A549 (cell line): ENCODE data around the gene EZH1. TPM values are rescaled to one million over a fixed set of nuclear protein-coding genes. Genes with fewer than 3 reads are reported as not detected.

Experiments
- ATAC-seq, 2 experiments: fragments of 200-7000 bp in 1 of 2; fragments of >200 bp in 1 of 2; cut with Nextera tagmentation in 1 of 2; cut with Tn5 transposase in 1 of 2; 3 replicates each; pipeline versions ENCODE4 v1.8.0 to v1.9.1; 2018 to 2020; ENCODE audit warnings: mild to moderate bottlenecking in 1 of 2, moderate library complexity in 1 of 2
- CTCF ChIA-PET: fragments of 300-600 bp; sonication (Branson Sonifier 250); formaldehyde crosslinking; extraction: SDS; loops from one replicate; lab custom pipeline; 2021; ENCODE audit warnings: antibody characterized with exemption, inconsistent platforms; lab: Yijun Ruan, JAX
- POLR2A ChIA-PET: fragments of 350-600 bp; formaldehyde crosslinking; extraction: SDS; loops from one replicate; lab custom pipeline; 2021; ENCODE audit warnings: antibody characterized with exemption, inconsistent platforms; lab: Yijun Ruan, JAX
- DNase-seq, 2 experiments: peaks; one replicate each; pipeline versions ENCODE4 v3.0.0 to v3.0.0-alpha.2; 2011 to 2016; ENCODE audit warnings: low read depth in 1 of 2, low spot score in 1 of 2
- FAIRE-seq: peaks from 2 replicates; lab custom pipeline; 2011; peaks lifted over from hg19 to GRCh38; lab: Jason Lieb, UNC
- H3K27ac ChIP-seq, 2 experiments: fragments of >200 bp; sonication (Bioruptor Twin); formaldehyde crosslinking; 3 replicates each; pipeline ENCODE4 v1.5.1; 2016 to 2017
- H3K4me1 ChIP-seq: fragments of >200 bp; sonication (Bioruptor Twin); formaldehyde crosslinking; 3 replicates; pipeline ENCODE4 v1.6.1; 2016
- H3K4me2 ChIP-seq: fragments of >200 bp; sonication (Bioruptor Twin); formaldehyde crosslinking; 3 replicates; pipeline ENCODE4 v1.6.1; 2016
- H3K4me3 ChIP-seq: fragments of >200 bp; sonication (Bioruptor Twin); formaldehyde crosslinking; 3 replicates; pipeline ENCODE4 v1.5.1; 2016
- H3K9me3 ChIP-seq: fragments of >200 bp; sonication (Bioruptor Twin); formaldehyde crosslinking; 3 replicates; pipeline ENCODE4 v1.6.1; 2016
- ESRRA ChIP-seq: fragments of 150-350 bp; IDR thresholded peaks from 2 replicates; pipeline ENCODE4 v1.6.1; 2014; ENCODE audit warnings: mild to moderate bottlenecking, low read length, borderline replicate concordance
- FOSL2 ChIP-seq, 2 experiments: fragments of 450-650 bp in 1 of 2; fragments of >200 bp in 1 of 2; sonication (Bioruptor Twin) in 1 of 2; formaldehyde crosslinking; IDR thresholded peaks; 2 replicates each; pipeline versions ENCODE4 v1.5.0 to v1.6.1; 2016 to 2020; ENCODE audit warnings: mild to moderate bottlenecking in 1 of 2, moderate library complexity in 1 of 2
- HDAC2 ChIP-seq: fragments of 200-600 bp; sonication (generic); IDR thresholded peaks from 2 replicates; pipeline ENCODE4 v1.6.1; 2016
- HEYL ChIP-seq: fragments of 250-450 bp; sonication (Bioruptor Pico); IDR thresholded peaks from 2 replicates; pipeline ENCODE4 v1.8.0; 2021; ENCODE audit warnings: mild to moderate bottlenecking, moderate library complexity
- KDM1A ChIP-seq: fragments of 200-600 bp; sonication (generic); IDR thresholded peaks from 2 replicates; pipeline ENCODE4 v1.6.1; 2016; ENCODE audit warnings: low read depth, mild to moderate bottlenecking
- MAZ ChIP-seq: fragments of 150-350 bp; IDR thresholded peaks from 2 replicates; pipeline ENCODE4 v1.6.1; 2014; ENCODE audit warnings: antibody characterized with exemption, low read depth, low read length, borderline replicate concordance
- POLR2AphosphoS2 ChIP-seq: conservative IDR thresholded peaks from 2 replicates; pipeline ENCODE4 v1.6.1; 2012; ENCODE audit warnings: low read length, improper control_type of control experiment, inconsistent platforms
- ZC3H11A ChIP-seq: fragments of 450-650 bp; IDR thresholded peaks from 2 replicates; pipeline ENCODE4 v1.6.1; 2014; ENCODE audit warnings: antibody characterized with exemption, mild to moderate bottlenecking
- ZFP36 ChIP-seq: fragments of 450-650 bp; IDR thresholded peaks from 2 replicates; pipeline ENCODE4 v1.6.1; 2014; ENCODE audit warnings: borderline replicate concordance; ENCODE audit not compliant: partially characterized antibody
- ZNF302 ChIP-seq: fragments of 250-450 bp; sonication (Bioruptor Pico); IDR thresholded peaks from 2 replicates; pipeline ENCODE4 v1.9.0; 2021; ENCODE audit warnings: inconsistent platforms, mild to moderate bottlenecking, moderate library complexity
- WGBS: methylation state at CpG from one replicate; pipeline ENCODE4 v1.1.6; 2017; ENCODE audit errors: missing lambda C conversion rate; 5-methylcytosine and 5-hydroxymethylcytosine counted together
- polyA plus RNA-seq, 4 experiments: library from polyadenylated mRNA; depleted of rRNA in 3 of 4; stranded (reverse); fragments of >200 nt; fragmentation: RNase III in 1 of 4; extraction: RNeasy Plus Mini Kit Qiagen cat#74134 plus additional on column Dnase treatment in 1 of 4; gene quantifications; 2 replicates in 3 of 4; 3 replicates in 1 of 4; pipeline ENCODE4 v1.2.3, GENCODE V29; 2011 to 2017
- TF ChIP-seq, protein P1 (sequence below): fragments of 250-450 bp; sonication (Bioruptor Pico); IDR thresholded peaks from 2 replicates; pipeline ENCODE4 v1.5.0; 2020; ENCODE audit warnings: low read depth, mild to moderate bottlenecking, moderate library complexity
- TF ChIP-seq, protein P2 (sequence below): fragments of >200 bp; sonication (Bioruptor Twin); formaldehyde crosslinking; IDR thresholded peaks from 3 replicates; pipeline ENCODE4 v1.5.1; 2016
- TF ChIP-seq, protein P3 (sequence below): IDR thresholded peaks from 2 replicates; pipeline ENCODE4 v1.6.1; 2012

The EZH1 gene
- polyA plus RNA-seq, 2 of the 4 experiments (the other 2 are of a cell fraction) = 20.1 to 41.1 TPM

DNA sequence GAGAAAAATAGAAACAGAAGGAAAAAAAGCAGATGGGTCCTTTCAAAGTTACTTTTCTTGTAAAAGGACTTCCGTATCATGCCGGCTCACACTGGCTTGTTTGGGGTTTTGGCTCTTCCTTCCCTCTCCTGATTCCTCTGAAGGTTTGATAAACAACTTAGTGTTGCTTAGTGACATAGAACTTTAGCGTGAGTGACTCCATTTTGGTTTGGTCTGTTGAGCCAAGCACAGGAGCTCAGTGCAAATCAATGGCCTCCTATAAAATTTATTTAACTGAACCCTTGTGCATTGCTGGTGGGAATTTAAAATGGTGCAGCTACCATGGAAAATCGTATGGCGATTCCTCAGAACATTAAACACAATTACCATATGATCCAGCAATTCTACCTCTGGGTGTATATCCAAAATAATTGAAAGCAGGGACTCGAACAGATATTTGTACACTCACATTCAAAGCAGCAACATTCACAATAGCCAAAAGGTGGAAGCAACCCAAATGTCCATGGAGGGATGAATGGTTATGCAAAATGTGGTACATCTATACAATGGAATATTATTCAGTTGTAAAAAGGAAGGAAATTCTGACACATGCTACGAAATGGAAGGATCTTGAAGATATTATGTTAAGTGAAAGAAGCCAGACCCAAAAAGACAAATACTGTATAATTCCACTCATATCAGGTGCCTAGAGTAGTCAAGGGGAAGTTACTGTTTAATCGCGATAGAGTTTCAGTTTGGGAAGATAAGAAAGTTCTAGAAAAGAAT, 86.8 kb downstream of the EZH1 start:
- 93% methylated on average over 9 of the region's 9 CpGs for WGBS
- H3K4me2 ChIP-seq = no peak overlapping the region; the same call in 2 of the 3 replicates
- no peak overlapping the region for H3K4me3 ChIP-seq
- FAIRE-seq = no peak
- DNase-seq = no peak
- ATAC-seq = no peak
- H3K4me1 ChIP-seq = peaks cover 18% of the 10 kb centered on the region
- CTCF ChIA-PET = interaction anchor here (1.0 to 7.9 kb wide), 7 partner anchors 10 to 98 kb away, joined by 3 to 46 read pairs (median 8); partner anchors contain the start of genes CCR10 and PSMC3IP
- H3K27ac ChIP-seq = peak overlapping the region; percentile 85 to 94; a peak in 4 of 6 replicates
- TF ChIP-seq ZNF302 (CRISPR knock-in tag) (0 out of 2 replicates have a peak, but pooled peaks have one; percentile 41), ESRRA (no peak)
- TF ChIP-seq, protein P1, sequence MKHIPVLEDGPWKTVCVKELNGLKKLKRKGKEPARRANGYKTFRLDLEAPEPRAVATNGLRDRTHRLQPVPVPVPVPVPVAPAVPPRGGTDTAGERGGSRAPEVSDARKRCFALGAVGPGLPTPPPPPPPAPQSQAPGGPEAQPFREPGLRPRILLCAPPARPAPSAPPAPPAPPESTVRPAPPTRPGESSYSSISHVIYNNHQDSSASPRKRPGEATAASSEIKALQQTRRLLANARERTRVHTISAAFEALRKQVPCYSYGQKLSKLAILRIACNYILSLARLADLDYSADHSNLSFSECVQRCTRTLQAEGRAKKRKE = peak; percentile 87; the same call in 1 of the 2 replicates
- TF ChIP-seq, protein P2, sequence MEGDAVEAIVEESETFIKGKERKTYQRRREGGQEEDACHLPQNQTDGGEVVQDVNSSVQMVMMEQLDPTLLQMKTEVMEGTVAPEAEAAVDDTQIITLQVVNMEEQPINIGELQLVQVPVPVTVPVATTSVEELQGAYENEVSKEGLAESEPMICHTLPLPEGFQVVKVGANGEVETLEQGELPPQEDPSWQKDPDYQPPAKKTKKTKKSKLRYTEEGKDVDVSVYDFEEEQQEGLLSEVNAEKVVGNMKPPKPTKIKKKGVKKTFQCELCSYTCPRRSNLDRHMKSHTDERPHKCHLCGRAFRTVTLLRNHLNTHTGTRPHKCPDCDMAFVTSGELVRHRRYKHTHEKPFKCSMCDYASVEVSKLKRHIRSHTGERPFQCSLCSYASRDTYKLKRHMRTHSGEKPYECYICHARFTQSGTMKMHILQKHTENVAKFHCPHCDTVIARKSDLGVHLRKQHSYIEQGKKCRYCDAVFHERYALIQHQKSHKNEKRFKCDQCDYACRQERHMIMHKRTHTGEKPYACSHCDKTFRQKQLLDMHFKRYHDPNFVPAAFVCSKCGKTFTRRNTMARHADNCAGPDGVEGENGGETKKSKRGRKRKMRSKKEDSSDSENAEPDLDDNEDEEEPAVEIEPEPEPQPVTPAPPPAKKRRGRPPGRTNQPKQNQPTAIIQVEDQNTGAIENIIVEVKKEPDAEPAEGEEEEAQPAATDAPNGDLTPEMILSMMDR = no peak
- TF ChIP-seq, all 56 proteins: peak for 2
- H3K9me3 ChIP-seq = peaks cover 4% of the 10 kb centered on the region; the same call in 2 of the 3 replicates
- POLR2A ChIA-PET = interaction anchor here (1.6 to 1.8 kb wide), 2 partner anchors 9 to 49 kb away, joined by 6 to 12 read pairs; partner anchors contain the start of genes RETREG3 and TUBG1

DNA sequence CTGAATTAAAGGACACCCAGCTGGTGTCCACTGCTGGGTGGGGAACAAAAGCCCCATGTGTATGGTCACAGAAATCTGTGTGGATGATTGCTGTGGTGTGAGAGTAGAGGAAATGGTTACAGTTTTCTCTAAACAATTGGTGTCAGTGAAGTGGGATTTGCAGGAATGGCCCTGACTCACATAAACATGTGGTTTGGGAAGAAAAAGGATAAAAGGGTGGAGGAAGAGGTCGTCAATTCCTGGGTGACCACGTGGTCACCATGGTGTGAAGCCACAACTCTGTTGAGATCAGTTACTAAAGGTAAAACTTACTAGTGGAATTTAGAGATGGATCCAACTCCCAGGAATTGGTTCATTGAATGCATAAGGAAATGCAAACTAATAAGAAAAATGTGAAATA, 89.3 kb downstream of the EZH1 start:
- TF ChIP-seq HEYL (no peak), ZC3H11A (no peak), ZFP36 (no peak), FOSL2 (IDR thresholded peaks at IDR 0.05) (no peak), FOSL2 (CRISPR knock-in tag; IDR thresholded peaks at IDR 0.05) (no peak), POLR2AphosphoS2 (no peak), MAZ (no peak), KDM1A (no peak)
- TF ChIP-seq, protein P1 = no peak
- ChIA-PET POLR2A (interaction anchor here (0.5 kb wide), 1 partner anchor 15 kb away, joined by 3 read pairs; no protein-coding TSS in a partner anchor), CTCF (interaction anchor here (0.7 to 2.1 kb wide), 5 partner anchors 21 to 136 kb away, joined by 3 to 4 read pairs (median 3); partner anchors contain the start of gene PLEKHH3)
- Histone ChIP-seq H3K4me2 (no peak overlapping the region), H3K4me1 (peaks cover 9% of the 10 kb centered on the region), H3K9me3 (peaks cover 4% of the 10 kb centered on the region; the same call in 2 of the 3 replicates), H3K4me3 (no peak overlapping the region), H3K27ac (no peak overlapping the region)
- FAIRE-seq = no peak
- 91% methylated on average over 2 of the region's 2 CpGs for WGBS
- no peak for DNase-seq
- ATAC-seq = no peak

DNA sequence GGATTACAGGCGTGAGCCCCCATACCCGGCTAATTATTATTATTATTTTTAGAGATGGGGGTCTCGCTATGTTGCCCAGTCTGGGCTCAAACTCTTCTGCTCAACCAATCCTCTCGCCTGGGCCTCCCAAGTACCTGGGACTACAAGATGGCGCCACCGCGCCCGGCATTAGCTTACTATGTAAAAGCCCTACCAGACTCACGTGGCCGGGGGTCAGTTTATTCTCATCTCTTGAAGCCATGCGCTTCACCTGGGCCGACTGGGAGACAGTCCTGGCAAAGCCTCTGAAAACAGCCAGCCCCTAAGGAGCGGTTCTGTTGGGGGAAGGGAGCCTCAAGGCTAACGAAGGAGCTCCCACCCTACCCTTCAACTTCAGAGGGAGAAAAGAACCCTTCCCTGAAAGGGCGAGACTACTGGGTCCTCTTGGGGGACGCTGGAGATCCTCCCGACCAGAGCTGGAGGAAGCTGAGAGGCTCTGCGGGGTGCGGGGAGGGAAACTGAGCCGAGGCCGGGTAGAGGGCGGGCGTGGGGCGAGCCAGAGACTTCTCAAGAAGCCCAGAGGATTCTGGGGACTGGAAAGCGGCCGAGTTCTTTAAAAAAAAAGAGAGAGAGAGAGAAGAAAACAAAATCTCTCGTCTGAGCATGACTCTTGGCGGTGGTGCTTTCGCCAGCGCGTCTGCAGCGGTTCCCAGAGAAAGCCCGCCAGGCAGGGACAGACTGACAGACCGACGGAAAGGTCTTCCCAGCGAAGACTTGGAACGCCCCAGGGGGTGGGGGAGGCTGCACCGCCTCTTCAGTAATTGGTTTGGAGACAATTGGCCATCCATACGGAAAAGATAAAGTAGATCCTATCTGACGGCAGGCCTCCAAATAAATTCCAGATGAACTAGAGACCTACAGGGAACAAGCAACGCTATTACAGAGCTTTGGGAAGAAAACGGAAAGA, 91.4 kb downstream of the EZH1 start:
- ChIA-PET POLR2A (no interaction called here), CTCF (interaction anchor here (0.6 to 2.7 kb wide), 7 partner anchors 21 to 277 kb away, joined by 3 to 13 read pairs (median 3); partner anchors contain the start of gene PSMC3IP)
- no peak overlapping the region for H3K27ac ChIP-seq
- peaks cover 4% of the 10 kb centered on the region; the same call in 2 of the 3 replicates for H3K9me3 ChIP-seq
- FAIRE-seq (no peak), DNase-seq (no peak), ATAC-seq (no peak)
- no peaks in the 10 kb centered on the region for H3K4me1 ChIP-seq
- H3K4me2 ChIP-seq = no peak overlapping the region
- WGBS = 83% methylated on average over 41 of the region's 42 CpGs
- no peak for TF ChIP-seq HDAC2
- TF ChIP-seq, protein P3, sequence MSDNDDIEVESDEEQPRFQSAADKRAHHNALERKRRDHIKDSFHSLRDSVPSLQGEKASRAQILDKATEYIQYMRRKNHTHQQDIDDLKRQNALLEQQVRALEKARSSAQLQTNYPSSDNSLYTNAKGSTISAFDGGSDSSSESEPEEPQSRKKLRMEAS = no peak
- H3K4me3 ChIP-seq = no peak overlapping the region
